GM12878 (cell line): ENCODE measurements around the gene SGTA.

Experiments
- ATF2 ChIP-seq: IDR thresholded peaks from 2 replicates; pipeline ENCODE4 v1.6.1; 2012; ENCODE audit warnings: low read length, inconsistent platforms
- CBX5 ChIP-seq: sonication (generic); IDR thresholded peaks from 2 replicates; pipeline ENCODE4 v1.6.1; 2016; ENCODE audit warnings: low read depth, moderate library complexity, mild to moderate bottlenecking, inconsistent platforms
- CREB1 ChIP-seq: IDR thresholded peaks from 2 replicates; pipeline ENCODE4 v1.6.1; 2012; ENCODE audit warnings: low read depth, mild to moderate bottlenecking, inconsistent platforms
- EZH2 ChIP-seq: IDR thresholded peaks from 2 replicates; pipeline ENCODE4 v1.6.1; 2012; ENCODE audit warnings: low read depth, mild to moderate bottlenecking, control low read depth, inconsistent platforms, low read length, borderline replicate concordance; ENCODE audit not compliant: control insufficient read depth
- IKZF2 ChIP-seq, 2 experiments: fragments of 450-650 bp; IDR thresholded peaks; 2 replicates each; pipeline ENCODE4 v1.6.1; 2017; ENCODE audit warnings: mild to moderate bottlenecking in 2 of 2, moderate library complexity in 2 of 2
- SIN3A ChIP-seq: IDR thresholded peaks from 2 replicates; pipeline ENCODE4 v1.6.1; 2012; ENCODE audit warnings: low read depth, low read length, improper control_type of control experiment
- TF ChIP-seq, protein P1 (sequence below), 3 experiments: IDR thresholded peaks in 2 of 3; conservative IDR thresholded peaks in 1 of 3; 2 replicates each; pipeline ENCODE4 v1.5.1; 2011; ENCODE audit warnings: low read depth in 3 of 3, low read length in 3 of 3, mild to moderate bottlenecking in 3 of 3, control low read depth in 2 of 3, moderate library complexity in 2 of 3, inconsistent platforms in 1 of 3, mixed read lengths in 1 of 3; ENCODE audit not compliant: control insufficient read depth in 2 of 3, insufficient read depth in 1 of 3; ENCODE audit errors: extremely low read depth in 1 of 3
- TF ChIP-seq, protein P2 (sequence below): fragments of 450-650 bp; formaldehyde crosslinking; IDR thresholded peaks from 2 replicates; pipeline ENCODE4 v1.4.0; 2020; ENCODE audit warnings: mild to moderate bottlenecking, moderate library complexity
- TF ChIP-seq, protein P3 (sequence below): fragments of 150-350 bp; IDR thresholded peaks from 2 replicates; pipeline ENCODE4 v1.6.1; 2014; ENCODE audit warnings: mild to moderate bottlenecking, low read depth, low read length

DNA sequence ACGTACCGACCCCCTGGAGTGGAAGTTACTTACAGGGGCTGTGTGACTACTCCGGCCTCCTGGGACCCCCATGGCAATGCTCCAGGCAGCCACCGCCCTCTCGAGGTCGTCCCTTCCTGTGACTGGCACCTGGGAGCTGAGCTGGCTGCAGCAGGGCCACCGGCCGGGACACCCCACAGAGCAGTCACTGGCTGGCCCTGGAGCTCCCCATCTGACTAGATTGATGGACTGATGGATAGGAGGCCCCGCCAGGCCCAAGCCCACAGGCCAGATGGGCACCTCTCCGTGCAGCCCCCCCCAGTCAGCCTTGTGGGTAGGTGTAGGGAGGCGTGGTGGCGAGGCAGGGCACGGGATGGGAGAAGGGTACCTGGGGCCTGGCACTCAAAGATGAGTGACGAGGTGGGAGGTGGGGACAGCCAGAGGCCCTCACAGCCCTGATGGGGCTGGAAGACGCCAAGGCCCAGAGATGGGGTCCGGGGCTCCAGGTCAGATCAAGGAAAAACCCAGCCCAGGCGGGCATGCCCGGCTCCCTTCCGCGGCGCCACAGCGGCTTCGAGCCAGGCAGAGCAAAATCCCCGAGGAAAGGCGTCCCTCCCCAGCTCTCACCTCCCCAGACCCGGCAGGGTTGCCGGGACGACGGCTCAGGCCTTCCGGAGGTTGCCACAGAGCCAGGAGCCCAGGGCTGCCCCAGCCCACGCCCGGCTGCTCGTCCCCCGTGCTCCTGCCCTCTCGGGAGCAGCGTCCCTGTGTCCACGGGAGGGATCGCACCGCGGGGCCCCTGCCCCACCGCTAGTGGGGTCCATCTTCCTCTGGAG, 51.7 kb downstream of the SGTA start:
- TF ChIP-seq, protein P1, sequence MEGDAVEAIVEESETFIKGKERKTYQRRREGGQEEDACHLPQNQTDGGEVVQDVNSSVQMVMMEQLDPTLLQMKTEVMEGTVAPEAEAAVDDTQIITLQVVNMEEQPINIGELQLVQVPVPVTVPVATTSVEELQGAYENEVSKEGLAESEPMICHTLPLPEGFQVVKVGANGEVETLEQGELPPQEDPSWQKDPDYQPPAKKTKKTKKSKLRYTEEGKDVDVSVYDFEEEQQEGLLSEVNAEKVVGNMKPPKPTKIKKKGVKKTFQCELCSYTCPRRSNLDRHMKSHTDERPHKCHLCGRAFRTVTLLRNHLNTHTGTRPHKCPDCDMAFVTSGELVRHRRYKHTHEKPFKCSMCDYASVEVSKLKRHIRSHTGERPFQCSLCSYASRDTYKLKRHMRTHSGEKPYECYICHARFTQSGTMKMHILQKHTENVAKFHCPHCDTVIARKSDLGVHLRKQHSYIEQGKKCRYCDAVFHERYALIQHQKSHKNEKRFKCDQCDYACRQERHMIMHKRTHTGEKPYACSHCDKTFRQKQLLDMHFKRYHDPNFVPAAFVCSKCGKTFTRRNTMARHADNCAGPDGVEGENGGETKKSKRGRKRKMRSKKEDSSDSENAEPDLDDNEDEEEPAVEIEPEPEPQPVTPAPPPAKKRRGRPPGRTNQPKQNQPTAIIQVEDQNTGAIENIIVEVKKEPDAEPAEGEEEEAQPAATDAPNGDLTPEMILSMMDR (IDR thresholded peaks at IDR 0.05 in 2 of 3, conservative IDR thresholded peaks at IDR 0.05 in 1 of 3; ENCODE audit: control insufficient read depth in 2 of 3, extremely low read depth in 1 of 3, insufficient read depth in 1 of 3, low read depth in 3 of 3, low read length in 3 of 3) = no peak
- TF ChIP-seq, protein P2, sequence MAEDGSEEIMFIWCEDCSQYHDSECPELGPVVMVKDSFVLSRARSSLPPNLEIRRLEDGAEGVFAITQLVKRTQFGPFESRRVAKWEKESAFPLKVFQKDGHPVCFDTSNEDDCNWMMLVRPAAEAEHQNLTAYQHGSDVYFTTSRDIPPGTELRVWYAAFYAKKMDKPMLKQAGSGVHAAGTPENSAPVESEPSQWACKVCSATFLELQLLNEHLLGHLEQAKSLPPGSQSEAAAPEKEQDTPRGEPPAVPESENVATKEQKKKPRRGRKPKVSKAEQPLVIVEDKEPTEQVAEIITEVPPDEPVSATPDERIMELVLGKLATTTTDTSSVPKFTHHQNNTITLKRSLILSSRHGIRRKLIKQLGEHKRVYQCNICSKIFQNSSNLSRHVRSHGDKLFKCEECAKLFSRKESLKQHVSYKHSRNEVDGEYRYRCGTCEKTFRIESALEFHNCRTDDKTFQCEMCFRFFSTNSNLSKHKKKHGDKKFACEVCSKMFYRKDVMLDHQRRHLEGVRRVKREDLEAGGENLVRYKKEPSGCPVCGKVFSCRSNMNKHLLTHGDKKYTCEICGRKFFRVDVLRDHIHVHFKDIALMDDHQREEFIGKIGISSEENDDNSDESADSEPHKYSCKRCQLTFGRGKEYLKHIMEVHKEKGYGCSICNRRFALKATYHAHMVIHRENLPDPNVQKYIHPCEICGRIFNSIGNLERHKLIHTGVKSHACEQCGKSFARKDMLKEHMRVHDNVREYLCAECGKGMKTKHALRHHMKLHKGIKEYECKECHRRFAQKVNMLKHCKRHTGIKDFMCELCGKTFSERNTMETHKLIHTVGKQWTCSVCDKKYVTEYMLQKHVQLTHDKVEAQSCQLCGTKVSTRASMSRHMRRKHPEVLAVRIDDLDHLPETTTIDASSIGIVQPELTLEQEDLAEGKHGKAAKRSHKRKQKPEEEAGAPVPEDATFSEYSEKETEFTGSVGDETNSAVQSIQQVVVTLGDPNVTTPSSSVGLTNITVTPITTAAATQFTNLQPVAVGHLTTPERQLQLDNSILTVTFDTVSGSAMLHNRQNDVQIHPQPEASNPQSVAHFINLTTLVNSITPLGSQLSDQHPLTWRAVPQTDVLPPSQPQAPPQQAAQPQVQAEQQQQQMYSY (CRISPR knock-in tag) = no peak
- TF ChIP-seq CREB1 = no peak
- TF ChIP-seq EZH2 = no peak
- TF ChIP-seq, protein P3, sequence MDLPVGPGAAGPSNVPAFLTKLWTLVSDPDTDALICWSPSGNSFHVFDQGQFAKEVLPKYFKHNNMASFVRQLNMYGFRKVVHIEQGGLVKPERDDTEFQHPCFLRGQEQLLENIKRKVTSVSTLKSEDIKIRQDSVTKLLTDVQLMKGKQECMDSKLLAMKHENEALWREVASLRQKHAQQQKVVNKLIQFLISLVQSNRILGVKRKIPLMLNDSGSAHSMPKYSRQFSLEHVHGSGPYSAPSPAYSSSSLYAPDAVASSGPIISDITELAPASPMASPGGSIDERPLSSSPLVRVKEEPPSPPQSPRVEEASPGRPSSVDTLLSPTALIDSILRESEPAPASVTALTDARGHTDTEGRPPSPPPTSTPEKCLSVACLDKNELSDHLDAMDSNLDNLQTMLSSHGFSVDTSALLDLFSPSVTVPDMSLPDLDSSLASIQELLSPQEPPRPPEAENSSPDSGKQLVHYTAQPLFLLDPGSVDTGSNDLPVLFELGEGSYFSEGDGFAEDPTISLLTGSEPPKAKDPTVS = no peak
- TF ChIP-seq IKZF2 (IDR thresholded peaks at IDR 0.05) = no peak
- no peak for TF ChIP-seq SIN3A
- TF ChIP-seq ATF2 = no peak
- TF ChIP-seq CBX5 = no peak
